Hepatocyte (in vitro differentiated cells): ENCODE measurements around the gene RNF135. TPM values are rescaled to one million over a fixed set of nuclear protein-coding genes. Genes with fewer than 3 reads are reported as not detected.
"Not testable (repeated sequence)": the region's sequence is repeated elsewhere in the genome, so short reads cannot be mapped to it uniquely, and the experiment has no call there.

ENCODE experiments used
- DNase-seq: peaks from one replicate; pipeline ENCODE4 v3.0.0-alpha.2; 2016; ENCODE audit warnings: low spot score
- H2AFZ ChIP-seq: fragments of 200-600 bp; sonication (generic); 2 replicates; pipeline ENCODE4 v1.6.0; 2016; ENCODE audit warnings: antibody characterized with exemption, mild to moderate bottlenecking
- H3K27ac ChIP-seq: fragments of 200-600 bp; sonication (generic); 2 replicates; pipeline ENCODE4 v1.5.1; 2016; ENCODE audit warnings: mild to moderate bottlenecking
- H3K27me3 ChIP-seq: fragments of 200-600 bp; sonication (generic); 2 replicates; pipeline ENCODE4 v1.6.1; 2016
- H3K36me3 ChIP-seq: fragments of 200-600 bp; sonication (generic); replicated peaks from 2 replicates; pipeline ENCODE4 v1.5.1; 2016; ENCODE audit warnings: low read depth; ENCODE audit not compliant: insufficient read depth
- H3K4me1 ChIP-seq: fragments of 200-600 bp; sonication (generic); 2 replicates; pipeline ENCODE4 v1.5.1; 2016; ENCODE audit warnings: mild to moderate bottlenecking, moderate library complexity; ENCODE audit not compliant: insufficient read depth
- H3K4me2 ChIP-seq: fragments of 200-600 bp; sonication (generic); 2 replicates; pipeline ENCODE4 v1.6.0; 2016
- H3K4me3 ChIP-seq: fragments of 200-600 bp; sonication (generic); 2 replicates; pipeline ENCODE4 v1.5.1; 2016; ENCODE audit warnings: mild to moderate bottlenecking
- H3K79me2 ChIP-seq: fragments of 200-600 bp; sonication (generic); 2 replicates; pipeline ENCODE4 v1.6.0; 2017; ENCODE audit warnings: mild to moderate bottlenecking
- H3K9me2 ChIP-seq: fragments of 200-600 bp; sonication (generic); replicated peaks from 2 replicates; pipeline ENCODE4 v1.6.0; 2017; ENCODE audit warnings: mild to moderate bottlenecking; ENCODE audit not compliant: insufficient read depth
- H3K9me3 ChIP-seq: fragments of 200-600 bp; sonication (generic); 2 replicates; pipeline ENCODE4 v1.5.1; 2016; ENCODE audit warnings: low read depth, mild to moderate bottlenecking
- H4K20me1 ChIP-seq: fragments of 200-600 bp; sonication (generic); 2 replicates; pipeline ENCODE4 v1.6.0; 2016; ENCODE audit warnings: mild to moderate bottlenecking; ENCODE audit not compliant: insufficient read depth, poor library complexity, severe bottlenecking
- CTCF ChIP-seq: fragments of 200-600 bp; sonication (generic); IDR thresholded peaks from 2 replicates; pipeline ENCODE4 v1.5.1; 2016; ENCODE audit warnings: antibody characterized with exemption, mild to moderate bottlenecking; ENCODE audit not compliant: poor library complexity
- EZH2 ChIP-seq: fragments of 200-600 bp; sonication (generic); IDR thresholded peaks from 2 replicates; pipeline ENCODE4 v1.6.1; 2016; ENCODE audit warnings: antibody characterized with exemption, mild to moderate bottlenecking, borderline replicate concordance
- EZH2phosphoT487 ChIP-seq: fragments of 200-600 bp; sonication (generic); IDR thresholded peaks from one replicate; pipeline ENCODE4 v1.6.1; 2018; ENCODE audit warnings: antibody characterized with exemption, mild to moderate bottlenecking, low read depth, moderate library complexity; ENCODE audit not compliant: unreplicated experiment, severe bottlenecking
- WGBS: methylation state at CpG from one replicate; pipeline ENCODE4 v1.1.6; 2016; ENCODE audit warnings: low lambda C conversion rate; ENCODE audit errors: missing lambda C conversion rate; 5-methylcytosine and 5-hydroxymethylcytosine counted together
- polyA plus RNA-seq: library from polyadenylated mRNA; unstranded; fragments of >200 nt; fragmentation: Nextera tagmentation; extraction: Ambion mirVana; gene quantifications from 2 replicates; pipeline ENCODE4 v1.2.1, GENCODE V29; 2016
- total RNA-seq: library from RNA; depleted of rRNA; stranded (reverse); fragments of >200 nt; gene quantifications from 2 replicates; pipeline ENCODE4 v1.2.3, GENCODE V29; 2014

RNF135 gene
- total and polyA plus RNA-seq, 2 experiments from 2014 or later, result 8.9 to 16.7 TPM

GRCh38 chr17:31004160-31004559 lies 33.3 kb downstream of the RNF135 start:
- Histone ChIP-seq H3K79me2 (no peaks in the 10 kb centered on the region), H3K9me3 (no peaks in the 10 kb centered on the region), H3K27ac (no peak overlapping the region), H2AFZ (no peak overlapping the region), H3K4me1 (peaks cover 5% of the 10 kb centered on the region), H3K36me3 (no peaks in the 10 kb centered on the region), H3K27me3 (no peaks in the 10 kb centered on the region), H3K4me3 (no peak overlapping the region), H4K20me1 (no peaks in the 10 kb centered on the region), H3K9me2 (no peaks in the 10 kb centered on the region), H3K4me2 (no peak overlapping the region)
- TF ChIP-seq EZH2, result no peak
- TF ChIP-seq EZH2phosphoT487, result no peak
- no peak for TF ChIP-seq CTCF
- no peak for DNase-seq
- WGBS, result 95% methylated on average over 2 of the region's 2 CpGs

GRCh38 chr17:31007695-31008373 lies 37.0 kb downstream of the RNF135 start:
- H3K4me1 ChIP-seq, result peaks cover 8% of the 10 kb centered on the region
- H3K27me3 ChIP-seq, result no peaks in the 10 kb centered on the region
- no peak for TF ChIP-seq CTCF
- no peak for TF ChIP-seq EZH2
- no peak for TF ChIP-seq EZH2phosphoT487
- no peaks in the 10 kb centered on the region for H3K36me3 ChIP-seq
- H3K27ac ChIP-seq, result peak overlapping the region; percentile 77
- peak overlapping the region; percentile 90 for H2AFZ ChIP-seq
- H4K20me1 ChIP-seq, result no peaks in the 10 kb centered on the region
- no peak for DNase-seq
- H3K9me2 ChIP-seq, result no peaks in the 10 kb centered on the region
- H3K79me2 ChIP-seq, result no peaks in the 10 kb centered on the region
- no peaks in the 10 kb centered on the region for H3K9me3 ChIP-seq
- peak overlapping the region; percentile 97 for H3K4me2 ChIP-seq
- peak overlapping the region; percentile 80 for H3K4me3 ChIP-seq
- WGBS, result 76% methylated on average over 9 of the region's 9 CpGs

GRCh38 chr17:31008374-31009041 lies 37.7 kb downstream of the RNF135 start:
- Histone ChIP-seq H2AFZ (peak overlapping the region; percentile 90), H4K20me1 (no peaks in the 10 kb centered on the region), H3K4me1 (peaks cover 8% of the 10 kb centered on the region), H3K27me3 (no peaks in the 10 kb centered on the region), H3K9me3 (no peaks in the 10 kb centered on the region), H3K79me2 (no peaks in the 10 kb centered on the region), H3K9me2 (no peaks in the 10 kb centered on the region), H3K27ac (peak overlapping the region; percentile 77), H3K36me3 (no peaks in the 10 kb centered on the region), H3K4me2 (peak overlapping the region; percentile 97), H3K4me3 (peak overlapping the region; percentile 80)
- no peak for TF ChIP-seq CTCF
- WGBS, result under 1% methylated on average over 30 of the region's 65 CpGs
- DNase-seq, result peak; percentile 69

- H3K79me2 ChIP-seq, H3K27me3 ChIP-seq, H3K36me3 ChIP-seq, H3K4me1 ChIP-seq, H3K9me2 ChIP-seq, H3K9me3 ChIP-seq, H4K20me1 ChIP-seq: not testable (repeated sequence)
- H3K4me3 ChIP-seq, result peak overlapping the region; percentile 80
- H3K27ac ChIP-seq, result peak overlapping the region; percentile 77
- H2AFZ ChIP-seq, result peak overlapping the region; percentile 90
- WGBS, result 12% methylated on average over 29 of the region's 34 CpGs
- H3K4me2 ChIP-seq, result peak overlapping the region; percentile 97
- peak; percentile 34 for DNase-seq
These were observed 38.3 kb downstream of the RNF135 start for GRCh38 chr17:31009042-31009702.

GRCh38 chr17:31010014-31010413 lies 39.2 kb downstream of the RNF135 start:
- not testable (repeated sequence) for H3K9me2 ChIP-seq, H4K20me1 ChIP-seq, H3K79me2 ChIP-seq, H3K27ac ChIP-seq, H3K4me3 ChIP-seq, H3K36me3 ChIP-seq, H2AFZ ChIP-seq, H3K9me3 ChIP-seq, DNase-seq, H3K4me1 ChIP-seq, H3K27me3 ChIP-seq
- H3K4me2 ChIP-seq, result peak overlapping the region; percentile 18
- WGBS, result 77% methylated on average over 3 of the region's 3 CpGs
